ENCODE measurements around the gene GPS1. TPM values are rescaled to one million over a fixed set of nuclear protein-coding genes. Genes with fewer than 3 reads are reported as not detected.

The GPS1 gene
- total and polyA plus RNA-seq, 9 of the 15 experiments (the other 6 are each of a cell fraction or from before 2014, with no cell fraction given): 3.1 to 167 (median 69.9) TPM

GRCh38 chr17:82030470-82031302 lies 21.0 kb upstream of the GPS1 start (continued):
- TF ChIP-seq MNT (conservative IDR thresholded peaks at IDR 0.05): peak; percentile 84 to 91
- TF ChIP-seq, protein P1, sequence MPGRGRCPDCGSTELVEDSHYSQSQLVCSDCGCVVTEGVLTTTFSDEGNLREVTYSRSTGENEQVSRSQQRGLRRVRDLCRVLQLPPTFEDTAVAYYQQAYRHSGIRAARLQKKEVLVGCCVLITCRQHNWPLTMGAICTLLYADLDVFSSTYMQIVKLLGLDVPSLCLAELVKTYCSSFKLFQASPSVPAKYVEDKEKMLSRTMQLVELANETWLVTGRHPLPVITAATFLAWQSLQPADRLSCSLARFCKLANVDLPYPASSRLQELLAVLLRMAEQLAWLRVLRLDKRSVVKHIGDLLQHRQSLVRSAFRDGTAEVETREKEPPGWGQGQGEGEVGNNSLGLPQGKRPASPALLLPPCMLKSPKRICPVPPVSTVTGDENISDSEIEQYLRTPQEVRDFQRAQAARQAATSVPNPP (IDR thresholded peaks at IDR 0.05; ENCODE audit: borderline replicate concordance, insufficient read depth, insufficient read length): no peak
- no peak for TF ChIP-seq ARID3B (CRISPR knock-in tag; IDR thresholded peaks at IDR 0.05; ENCODE audit: borderline replicate concordance)
- TF ChIP-seq CCNT2 (IDR thresholded peaks at IDR 0.05; ENCODE audit: borderline replicate concordance, extremely low read depth, insufficient read length, low read depth, low read length): peak; percentile 64
- TF ChIP-seq PHB (CRISPR knock-in tag; IDR thresholded peaks at IDR 0.05): no peak
- TF ChIP-seq, protein P2, sequence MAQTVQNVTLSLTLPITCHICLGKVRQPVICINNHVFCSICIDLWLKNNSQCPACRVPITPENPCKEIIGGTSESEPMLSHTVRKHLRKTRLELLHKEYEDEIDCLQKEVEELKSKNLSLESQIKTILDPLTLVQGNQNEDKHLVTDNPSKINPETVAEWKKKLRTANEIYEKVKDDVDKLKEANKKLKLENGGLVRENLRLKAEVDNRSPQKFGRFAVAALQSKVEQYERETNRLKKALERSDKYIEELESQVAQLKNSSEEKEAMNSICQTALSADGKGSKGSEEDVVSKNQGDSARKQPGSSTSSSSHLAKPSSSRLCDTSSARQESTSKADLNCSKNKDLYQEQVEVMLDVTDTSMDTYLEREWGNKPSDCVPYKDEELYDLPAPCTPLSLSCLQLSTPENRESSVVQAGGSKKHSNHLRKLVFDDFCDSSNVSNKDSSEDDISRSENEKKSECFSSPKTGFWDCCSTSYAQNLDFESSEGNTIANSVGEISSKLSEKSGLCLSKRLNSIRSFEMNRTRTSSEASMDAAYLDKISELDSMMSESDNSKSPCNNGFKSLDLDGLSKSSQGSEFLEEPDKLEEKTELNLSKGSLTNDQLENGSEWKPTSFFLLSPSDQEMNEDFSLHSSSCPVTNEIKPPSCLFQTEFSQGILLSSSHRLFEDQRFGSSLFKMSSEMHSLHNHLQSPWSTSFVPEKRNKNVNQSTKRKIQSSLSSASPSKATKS (CRISPR knock-in tag; IDR thresholded peaks at IDR 0.05): no peak
- no peak for TF ChIP-seq TEAD4 (IDR thresholded peaks at IDR 0.05; ENCODE audit: low read length)
- TF ChIP-seq TEAD4 (CRISPR knock-in tag; IDR thresholded peaks at IDR 0.05; ENCODE audit: borderline replicate concordance): no peak
- no peak for TF ChIP-seq ZNF431 (CRISPR knock-in tag; IDR thresholded peaks at IDR 0.05)
- TF ChIP-seq GATA2 (CRISPR knock-in tag; IDR thresholded peaks at IDR 0.05): no peak
- TF ChIP-seq, protein P3, sequence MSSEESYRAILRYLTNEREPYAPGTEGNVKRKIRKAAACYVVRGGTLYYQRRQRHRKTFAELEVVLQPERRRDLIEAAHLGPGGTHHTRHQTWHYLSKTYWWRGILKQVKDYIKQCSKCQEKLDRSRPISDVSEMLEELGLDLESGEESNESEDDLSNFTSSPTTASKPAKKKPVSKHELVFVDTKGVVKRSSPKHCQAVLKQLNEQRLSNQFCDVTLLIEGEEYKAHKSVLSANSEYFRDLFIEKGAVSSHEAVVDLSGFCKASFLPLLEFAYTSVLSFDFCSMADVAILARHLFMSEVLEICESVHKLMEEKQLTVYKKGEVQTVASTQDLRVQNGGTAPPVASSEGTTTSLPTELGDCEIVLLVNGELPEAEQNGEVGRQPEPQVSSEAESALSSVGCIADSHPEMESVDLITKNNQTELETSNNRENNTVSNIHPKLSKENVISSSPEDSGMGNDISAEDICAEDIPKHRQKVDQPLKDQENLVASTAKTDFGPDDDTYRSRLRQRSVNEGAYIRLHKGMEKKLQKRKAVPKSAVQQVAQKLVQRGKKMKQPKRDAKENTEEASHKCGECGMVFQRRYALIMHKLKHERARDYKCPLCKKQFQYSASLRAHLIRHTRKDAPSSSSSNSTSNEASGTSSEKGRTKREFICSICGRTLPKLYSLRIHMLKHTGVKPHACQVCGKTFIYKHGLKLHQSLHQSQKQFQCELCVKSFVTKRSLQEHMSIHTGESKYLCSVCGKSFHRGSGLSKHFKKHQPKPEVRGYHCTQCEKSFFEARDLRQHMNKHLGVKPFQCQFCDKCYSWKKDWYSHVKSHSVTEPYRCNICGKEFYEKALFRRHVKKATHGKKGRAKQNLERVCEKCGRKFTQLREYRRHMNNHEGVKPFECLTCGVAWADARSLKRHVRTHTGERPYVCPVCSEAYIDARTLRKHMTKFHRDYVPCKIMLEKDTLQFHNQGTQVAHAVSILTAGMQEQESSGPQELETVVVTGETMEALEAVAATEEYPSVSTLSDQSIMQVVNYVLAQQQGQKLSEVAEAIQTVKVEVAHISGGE (CRISPR knock-in tag; IDR thresholded peaks at IDR 0.05): no peak; a peak in 2 of 6 replicates
- no peak for TF ChIP-seq ZNF77 (CRISPR knock-in tag; IDR thresholded peaks at IDR 0.05)
- no peak for TF ChIP-seq OTX1 (CRISPR knock-in tag; IDR thresholded peaks at IDR 0.05)
- no peak for TF ChIP-seq SMAD1 (IDR thresholded peaks at IDR 0.05; ENCODE audit: low read depth, low read length, partially characterized antibody)
- TF ChIP-seq ZSCAN29 (IDR thresholded peaks at IDR 0.05): peak; percentile 34; the same call in 1 of the 2 replicates
- TF ChIP-seq RBBP5 (IDR thresholded peaks at IDR 0.05; ENCODE audit: borderline replicate concordance, insufficient read depth, low read length, poor library complexity, severe bottlenecking): peak; percentile 71

Data from K562 (cell line).